Right lobe of liver (tissue), 6 donors: Measurements from ENCODE around the gene SIM1. TPM values are rescaled to one million over a fixed set of nuclear protein-coding genes. Genes with fewer than 3 reads are reported as not detected.

Experiments
- ATAC-seq, 4 donors: fragments of 200-7000 bp; cut with Tn5 transposase; one replicate each; pipeline ENCODE4 v1.9.1; 2020; ENCODE audit warnings: mild to moderate bottlenecking in 4 of 4, moderate library complexity in 4 of 4
- DNase-seq, 3 donors: peaks; one replicate each; pipeline ENCODE4 v3.0.0-alpha.2; 2020
- H3K27ac ChIP-seq, 3 donors: fragments of 200-600 bp; one replicate each; pipeline ENCODE4 v1.8.0; 2022
- H3K27me3 ChIP-seq, 2 donors: fragments of 200-600 bp; one replicate each; pipeline ENCODE4 v1.8.0; 2022
- H3K36me3 ChIP-seq, 4 donors: fragments of 200-600 bp; sonication (generic) in 1 of 4; one replicate each; pipeline versions ENCODE4 v1.5.1 to v1.8.0; 2017 to 2022; ENCODE audit warnings: control low read depth in 1 of 4
- H3K4me1 ChIP-seq, 4 donors: fragments of 200-600 bp; sonication (generic) in 1 of 4; one replicate each; pipeline versions ENCODE4 v1.5.1 to v1.8.0; 2017 to 2022; ENCODE audit warnings: control low read depth in 1 of 4
- H3K4me3 ChIP-seq, 3 donors: fragments of 200-600 bp; one replicate each; pipeline ENCODE4 v1.8.0; 2022
- H3K9me3 ChIP-seq, 4 donors: fragments of 200-600 bp; sonication (generic) in 1 of 4; one replicate each; pipeline versions ENCODE4 v1.5.1 to v1.8.0; 2017 to 2022; ENCODE audit warnings: control low read depth in 1 of 4
- POLR2A ChIP-seq: fragments of 450-650 bp; IDR thresholded peaks from one replicate; pipeline ENCODE4 v1.6.1; 2017; ENCODE audit warnings: antibody characterized with exemption, mild to moderate bottlenecking
- WGBS: methylation state at CpG from one replicate; pipeline ENCODE4 v1.1.6; 2018; ENCODE audit warnings: low coverage, low lambda C conversion rate; ENCODE audit not compliant: insufficient coverage; ENCODE audit errors: missing lambda C conversion rate; 5-methylcytosine and 5-hydroxymethylcytosine counted together
- intact Hi-C, 2 donors: fragments of 100-400 bp; cut with DNase I; formaldehyde crosslinking; loops; one replicate each; pipeline versions ENCODE4 v1.11.2 to v1.14.1; 2022
- total RNA-seq, 6 experiments: library from RNA; depleted of rRNA in 2 of 6; stranded (reverse); fragments of >200 nt in 2 of 6; fragmentation: NEBNext Ultra II Directional in 3 of 6; extraction: Animal tissue kit (Norgen Biotek cat#: 25700) in 3 of 6; gene quantifications; one replicate each; pipeline versions ENCODE4 v1.1.0 to v1.2.4, GENCODE V29; 2016 to 2023
- TF ChIP-seq, protein P1 (sequence below), 4 donors: fragments of 200-600 bp in 3 of 4; fragments of 450-650 bp in 1 of 4; IDR thresholded peaks; one replicate each; pipeline versions ENCODE4 v1.5.1 to v1.8.0; 2016 to 2022; ENCODE audit warnings: antibody characterized with exemption in 4 of 4, mild to moderate bottlenecking in 2 of 4
- donor health status: DM: no; HTN: yes; CAD: no.
- donor health status: DM: no; HTN: no; CAD: no.
- donor health status: DM: no; HTN: no; CAD: no.
- donor health status: DM: no; HTN: yes; CAD: no.
- donor health status: DM: no; HTN: yes; CAD: no.

Gene SIM1
- total RNA-seq, 6 experiments from 2014 or later = 0.04 to 0.07 TPM; not detected in 4

DNA sequence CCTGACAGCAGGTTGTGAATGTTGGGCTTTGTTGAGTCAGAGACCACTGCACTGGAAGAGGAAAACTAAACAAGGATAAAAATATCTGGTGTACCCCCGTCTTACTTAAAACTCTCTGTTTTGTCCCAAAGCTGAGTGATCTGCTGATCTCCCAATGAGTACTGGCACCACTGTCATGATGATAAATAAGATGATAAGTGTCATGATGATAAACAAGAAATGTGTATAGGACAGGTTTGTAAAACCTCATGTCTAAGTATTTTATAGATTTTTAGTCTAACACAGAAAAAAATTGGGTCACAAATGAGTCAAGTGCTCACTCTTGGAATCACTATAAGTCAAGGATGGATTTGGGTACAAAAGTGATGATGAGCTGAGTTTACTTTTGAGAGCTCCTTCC, 8.5 kb upstream of the SIM1 start:
- intact Hi-C loops = loop anchor here in 1 of 2 donors (10.0 kb wide), 1 partner anchor 348 kb away; no protein-coding TSS in a partner anchor
- ATAC-seq (no peak), DNase-seq (no peak)
- Histone ChIP-seq H3K4me1 (no peaks in the 10 kb centered on the region), H3K9me3 (no peaks in the 10 kb centered on the region), H3K27ac (no peak overlapping the region), H3K36me3 (no peaks in the 10 kb centered on the region), H3K27me3 (peaks cover 2 to 8% of the 10 kb centered on the region in 2 donors), H3K4me3 (no peak overlapping the region)
- WGBS = 33% methylated on average over 1 of the region's 1 CpG
- TF ChIP-seq POLR2A = no peak
- TF ChIP-seq, protein P1, sequence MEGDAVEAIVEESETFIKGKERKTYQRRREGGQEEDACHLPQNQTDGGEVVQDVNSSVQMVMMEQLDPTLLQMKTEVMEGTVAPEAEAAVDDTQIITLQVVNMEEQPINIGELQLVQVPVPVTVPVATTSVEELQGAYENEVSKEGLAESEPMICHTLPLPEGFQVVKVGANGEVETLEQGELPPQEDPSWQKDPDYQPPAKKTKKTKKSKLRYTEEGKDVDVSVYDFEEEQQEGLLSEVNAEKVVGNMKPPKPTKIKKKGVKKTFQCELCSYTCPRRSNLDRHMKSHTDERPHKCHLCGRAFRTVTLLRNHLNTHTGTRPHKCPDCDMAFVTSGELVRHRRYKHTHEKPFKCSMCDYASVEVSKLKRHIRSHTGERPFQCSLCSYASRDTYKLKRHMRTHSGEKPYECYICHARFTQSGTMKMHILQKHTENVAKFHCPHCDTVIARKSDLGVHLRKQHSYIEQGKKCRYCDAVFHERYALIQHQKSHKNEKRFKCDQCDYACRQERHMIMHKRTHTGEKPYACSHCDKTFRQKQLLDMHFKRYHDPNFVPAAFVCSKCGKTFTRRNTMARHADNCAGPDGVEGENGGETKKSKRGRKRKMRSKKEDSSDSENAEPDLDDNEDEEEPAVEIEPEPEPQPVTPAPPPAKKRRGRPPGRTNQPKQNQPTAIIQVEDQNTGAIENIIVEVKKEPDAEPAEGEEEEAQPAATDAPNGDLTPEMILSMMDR (IDR thresholded peaks at IDR 0.05) = no peak

- TF ChIP-seq, protein P1 (IDR thresholded peaks at IDR 0.05) = no peak
- no peak for TF ChIP-seq POLR2A
- peaks cover 8 to 13% of the 10 kb centered on the region in 2 donors for H3K27me3 ChIP-seq
- intact Hi-C loops = loop anchor here in 1 of 2 donors (10.0 kb wide), 1 partner anchor 348 kb away; no protein-coding TSS in a partner anchor
These were observed 8.0 kb upstream of the SIM1 start for GRCh38 chr6:100472674-100473073.

DNA sequence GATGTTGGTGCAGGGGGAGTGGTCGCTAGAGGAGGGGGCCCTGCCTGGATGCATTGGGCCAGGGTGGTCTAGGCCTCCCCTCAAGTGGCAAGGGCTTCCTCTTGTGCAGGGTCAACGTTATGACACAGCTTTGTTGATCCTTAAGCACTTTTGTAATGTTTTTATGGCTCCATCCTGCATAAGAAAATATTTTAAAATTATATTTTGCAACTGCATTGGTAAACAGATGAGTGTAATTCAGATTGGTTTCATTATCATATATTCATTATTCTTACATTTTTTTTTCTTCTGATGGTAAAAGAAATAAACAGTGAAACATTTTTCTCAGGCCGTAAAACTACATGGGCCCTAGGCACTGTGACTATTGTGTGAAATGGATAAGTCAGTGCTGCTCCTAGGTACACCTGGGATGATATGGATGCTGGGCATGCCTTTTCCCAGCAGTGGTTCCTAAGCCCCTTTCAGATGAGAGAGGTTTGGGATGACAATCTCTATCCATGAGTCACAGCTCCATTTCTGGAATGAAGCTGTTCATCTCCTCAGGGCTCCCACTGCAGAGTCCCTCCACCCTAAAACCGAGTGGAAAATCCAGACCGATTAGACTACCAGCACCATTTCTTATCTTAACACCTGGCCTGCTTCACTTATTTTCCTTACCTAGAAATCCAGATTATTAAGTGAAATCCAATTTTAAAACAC, 5.8 kb upstream of the SIM1 start:
- no peaks in the 10 kb centered on the region for H3K9me3 ChIP-seq
- ATAC-seq = no peak
- peaks cover 14 to 33% of the 10 kb centered on the region in 2 donors for H3K27me3 ChIP-seq
- no peaks in the 10 kb centered on the region for H3K36me3 ChIP-seq
- H3K4me3 ChIP-seq = no peak overlapping the region
- intact Hi-C loops = loop anchor here in 1 of 2 donors (10.0 kb wide), 1 partner anchor 346 kb away; no protein-coding TSS in a partner anchor
- DNase-seq = no peak
- TF ChIP-seq POLR2A = no peak
- TF ChIP-seq, protein P1 (IDR thresholded peaks at IDR 0.05) = no peak
- peaks cover 0 to 6% (median 0%) of the 10 kb centered on the region in 4 donors for H3K4me1 ChIP-seq
- WGBS = 65% methylated on average over 5 of the region's 5 CpGs
- H3K27ac ChIP-seq = no peak overlapping the region

More at GRCh38 chr6:100472674-100473073, 8.0 kb upstream of the SIM1 start:
- WGBS = 35% methylated on average over 3 of the region's 3 CpGs
- Histone ChIP-seq H3K9me3 (no peaks in the 10 kb centered on the region), H3K27ac (no peak overlapping the region), H3K4me1 (no peaks in the 10 kb centered on the region), H3K4me3 (no peak overlapping the region), H3K36me3 (no peaks in the 10 kb centered on the region)
- ATAC-seq (no peak), DNase-seq (no peak)

GRCh38 chr6:100469101-100469859, 4.6 kb upstream of the SIM1 start:
- no peak overlapping the region for H3K27ac ChIP-seq
- intact Hi-C loops = no loop called here
- TF ChIP-seq POLR2A = no peak
- TF ChIP-seq, protein P1 (IDR thresholded peaks at IDR 0.05) = no peak
- H3K27me3 ChIP-seq = peaks cover 23 to 46% of the 10 kb centered on the region in 2 donors
- WGBS = 39% methylated on average over 9 of the region's 44 CpGs
- no peaks in the 10 kb centered on the region for H3K36me3 ChIP-seq
- H3K4me1 ChIP-seq = peaks cover 0 to 6% (median 0%) of the 10 kb centered on the region in 4 donors
- H3K4me3 ChIP-seq = no peak overlapping the region
- no peaks in the 10 kb centered on the region for H3K9me3 ChIP-seq
- DNase-seq (no peak), ATAC-seq (no peak)
